Fibroblast of lung (primary cell): ENCODE measurements around the gene LAMB1.

Experiments used
- EZH2 ChIP-seq: IDR thresholded peaks from 2 replicates; pipeline ENCODE4 v1.5.1; 2012; ENCODE audit warnings: low read length, control low read depth, mild to moderate bottlenecking; ENCODE audit errors: missing control alignments
- TF ChIP-seq, protein P1 (sequence below), 2 donors: IDR thresholded peaks in 1 of 2; conservative IDR thresholded peaks in 1 of 2; 1 replicate in 1 of 2; 2 replicates in 1 of 2; pipeline ENCODE4 v1.5.1; 2011 to 2012; ENCODE audit warnings: low read length in 2 of 2, control low read depth in 1 of 2, inconsistent platforms in 1 of 2, low read depth in 1 of 2, mild to moderate bottlenecking in 1 of 2

DNA sequence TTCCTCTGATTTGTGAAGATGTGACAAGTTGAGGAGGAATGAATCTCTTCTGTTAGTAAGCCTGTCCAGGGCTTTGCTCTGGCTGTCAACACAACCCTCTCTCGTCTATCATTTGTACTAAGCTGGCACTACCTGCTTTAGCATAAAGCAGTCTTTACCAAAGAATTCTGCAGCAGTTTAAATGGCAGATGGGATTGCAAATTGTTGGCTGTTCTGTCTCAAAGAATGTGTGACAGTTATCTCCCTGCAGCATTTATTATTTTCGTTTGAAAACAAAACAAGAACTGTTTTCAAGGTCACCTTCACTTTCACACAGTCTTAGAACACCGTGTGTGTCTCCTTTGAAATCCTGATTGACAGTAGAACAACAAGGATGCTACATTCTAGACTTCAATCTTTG, 4.8 kb upstream of the LAMB1 start:
- TF ChIP-seq, protein P1, sequence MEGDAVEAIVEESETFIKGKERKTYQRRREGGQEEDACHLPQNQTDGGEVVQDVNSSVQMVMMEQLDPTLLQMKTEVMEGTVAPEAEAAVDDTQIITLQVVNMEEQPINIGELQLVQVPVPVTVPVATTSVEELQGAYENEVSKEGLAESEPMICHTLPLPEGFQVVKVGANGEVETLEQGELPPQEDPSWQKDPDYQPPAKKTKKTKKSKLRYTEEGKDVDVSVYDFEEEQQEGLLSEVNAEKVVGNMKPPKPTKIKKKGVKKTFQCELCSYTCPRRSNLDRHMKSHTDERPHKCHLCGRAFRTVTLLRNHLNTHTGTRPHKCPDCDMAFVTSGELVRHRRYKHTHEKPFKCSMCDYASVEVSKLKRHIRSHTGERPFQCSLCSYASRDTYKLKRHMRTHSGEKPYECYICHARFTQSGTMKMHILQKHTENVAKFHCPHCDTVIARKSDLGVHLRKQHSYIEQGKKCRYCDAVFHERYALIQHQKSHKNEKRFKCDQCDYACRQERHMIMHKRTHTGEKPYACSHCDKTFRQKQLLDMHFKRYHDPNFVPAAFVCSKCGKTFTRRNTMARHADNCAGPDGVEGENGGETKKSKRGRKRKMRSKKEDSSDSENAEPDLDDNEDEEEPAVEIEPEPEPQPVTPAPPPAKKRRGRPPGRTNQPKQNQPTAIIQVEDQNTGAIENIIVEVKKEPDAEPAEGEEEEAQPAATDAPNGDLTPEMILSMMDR (conservative IDR thresholded peaks at IDR 0.05 in 1 of 2, IDR thresholded peaks at IDR 0.05 in 1 of 2; ENCODE audit: low read depth in 1 of 2, low read length in 2 of 2): no peak
- no peak for TF ChIP-seq EZH2
